Stimulated activated CD4-positive, alpha-beta T cell treated with anti-CD3 and anti-CD28 coated beads, Interleukin-4, amount 100 ng/mL, for 48 hours (primary cell): ENCODE data around the gene HIVEP1.
A peak's percentile ranks its signal among the peaks of the same experiment; 100 is the strongest.

Source experiments
- DNase-seq, 2 donors: peaks; one replicate each; pipeline ENCODE4 v3.0.0-alpha.2; 2020; ENCODE audit warnings: low read depth in 2 of 2

HIVEP1 gene

DNA sequence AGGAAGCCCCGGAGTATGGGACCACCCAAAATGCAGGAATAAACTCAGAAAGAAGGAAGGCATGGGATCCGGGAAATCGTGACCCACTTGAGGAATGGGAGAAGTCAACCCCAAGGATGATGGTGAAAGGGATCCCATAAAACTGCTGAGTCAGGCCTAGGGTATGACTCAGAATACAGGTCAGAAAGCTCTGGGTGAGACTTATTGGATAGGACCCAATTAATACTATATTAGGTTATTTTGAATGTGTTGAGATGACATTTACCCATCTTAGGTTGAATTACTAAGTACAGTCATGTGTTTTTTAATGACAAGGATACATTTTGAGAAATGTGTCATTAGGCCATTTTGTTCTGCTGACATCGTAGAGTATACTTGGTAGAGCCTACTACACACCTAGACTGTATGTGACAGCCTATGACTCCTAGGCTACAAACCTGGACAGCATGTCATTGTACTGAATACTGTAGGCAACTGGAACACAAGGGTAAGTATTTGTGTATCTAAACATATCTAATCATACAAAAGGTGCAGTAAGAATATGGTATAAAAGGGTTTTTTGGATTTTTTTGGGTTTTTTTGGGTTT lies 17.1 kb upstream of the HIVEP1 start:
- DNase-seq, result no peak

DNA sequence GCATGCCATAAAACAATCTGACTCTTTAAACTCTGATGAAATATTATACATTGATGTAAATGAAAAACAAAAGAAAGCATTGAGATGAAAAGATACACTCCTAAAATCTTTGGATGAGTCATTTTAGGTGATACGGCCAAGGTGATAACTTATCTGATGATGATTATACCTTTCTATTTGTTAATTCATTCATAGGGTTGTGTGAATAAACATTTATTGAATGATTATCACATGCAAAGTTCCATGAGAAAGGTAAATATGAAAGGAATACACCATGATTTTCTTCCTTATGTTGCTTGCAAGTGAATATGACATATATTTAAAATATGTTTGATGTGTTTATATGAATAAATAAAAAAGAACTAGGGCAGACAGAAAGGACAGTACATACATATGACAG lies 15.4 kb upstream of the HIVEP1 start:
- no peak for DNase-seq

DNA sequence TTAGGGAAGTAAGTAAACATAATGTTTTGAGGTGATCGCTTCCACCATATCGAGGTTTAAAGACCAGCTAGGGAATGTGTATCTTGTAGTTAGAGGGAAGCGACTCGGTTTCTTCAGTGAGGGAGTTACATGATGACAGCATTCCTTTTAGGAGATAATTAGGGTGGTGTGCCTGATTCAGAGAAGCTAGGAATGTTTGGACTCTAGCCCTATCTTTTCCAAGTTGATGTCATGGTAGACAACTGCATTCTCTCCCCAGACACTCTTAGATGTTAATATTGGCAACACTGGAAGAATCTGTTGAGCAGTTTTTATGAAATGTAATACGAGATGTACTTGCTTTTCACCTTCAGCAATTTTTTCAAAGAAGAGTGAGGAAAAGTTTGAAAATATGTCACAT lies 12.9 kb upstream of the HIVEP1 start:
- DNase-seq, result no peak

DNA sequence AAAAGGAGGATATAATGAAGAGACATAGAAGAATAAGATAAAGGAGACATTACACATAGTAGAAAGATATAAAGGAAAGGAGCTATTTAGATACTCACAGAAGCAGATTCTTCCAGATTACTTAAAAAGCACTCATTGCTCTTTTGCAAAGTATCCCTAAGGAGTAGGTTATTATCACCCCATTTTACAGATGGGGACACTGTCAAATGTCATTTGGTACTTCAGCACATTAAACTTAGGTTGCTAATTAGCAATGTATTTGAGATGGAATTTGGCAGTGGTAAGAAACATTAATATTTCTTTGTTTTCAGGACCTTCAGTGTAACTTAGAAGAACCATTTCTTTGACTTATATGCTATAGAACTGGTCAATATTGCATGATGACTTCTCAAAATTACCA lies 11.9 kb upstream of the HIVEP1 start:
- DNase-seq, result no peak

DNA sequence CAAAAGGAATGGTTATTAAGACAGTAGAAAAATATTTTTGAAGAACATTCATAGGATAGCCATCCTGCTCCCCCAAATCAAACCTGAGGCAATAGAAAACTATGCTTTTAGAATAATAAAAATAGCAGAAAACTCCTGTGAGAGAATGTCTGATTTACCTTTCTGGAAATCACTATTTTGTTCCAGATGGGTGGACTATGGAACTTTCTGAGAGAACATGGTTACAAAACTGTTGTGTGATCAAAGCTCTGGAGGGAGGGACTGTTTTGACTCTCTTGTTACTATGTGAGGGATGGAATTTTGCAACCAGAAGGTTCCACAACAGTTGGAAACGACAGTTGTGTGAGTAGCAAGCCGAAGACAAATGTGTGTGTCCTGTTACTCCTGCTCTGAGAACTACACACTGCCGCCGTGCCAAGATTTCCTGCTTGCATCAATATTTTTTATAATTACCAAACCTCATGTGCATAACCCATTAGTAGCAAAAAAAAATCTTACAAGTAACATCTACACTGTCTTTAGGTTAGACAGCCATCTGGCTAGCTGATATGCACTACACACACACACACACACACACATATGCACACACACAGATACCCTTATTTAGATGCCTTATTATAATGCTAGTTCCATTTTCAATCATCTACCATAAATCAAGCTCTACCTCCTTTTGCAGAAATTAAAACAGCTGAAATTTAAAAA lies 11.0 kb upstream of the HIVEP1 start:
- no peak for DNase-seq

DNA sequence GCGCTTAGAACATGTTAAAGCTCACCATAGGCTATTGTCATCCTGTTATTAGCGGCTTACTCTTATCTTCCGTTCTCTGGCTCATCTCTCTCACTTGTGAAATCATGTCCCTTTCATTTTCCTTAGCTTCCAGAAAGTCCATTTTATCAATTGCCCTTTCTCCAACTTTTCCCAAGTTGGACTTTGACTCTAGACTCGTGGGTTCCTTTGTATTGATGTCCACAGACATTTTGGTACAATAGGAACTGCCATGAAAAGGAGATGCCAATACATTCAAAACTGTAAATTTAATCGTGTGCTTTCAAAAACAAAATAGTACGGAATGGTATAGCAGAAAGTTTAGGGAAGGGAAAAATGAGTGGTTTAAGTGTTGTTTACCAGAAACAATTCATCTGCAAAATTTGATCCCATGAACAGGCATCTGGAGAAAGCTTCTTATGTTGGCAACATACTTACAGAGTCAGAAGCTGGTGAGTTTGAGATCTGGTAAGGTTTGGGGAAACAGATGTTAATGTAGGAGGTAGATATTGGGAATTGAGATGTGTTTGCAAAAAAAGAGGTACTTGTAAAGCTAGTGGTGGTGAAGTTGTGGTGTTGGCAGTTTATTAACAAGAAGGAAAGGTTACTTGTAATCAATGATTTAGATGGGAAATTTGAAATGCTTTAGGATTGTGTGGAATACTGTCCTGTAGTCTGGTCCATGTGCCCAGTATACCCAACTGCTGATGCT lies 10.2 kb upstream of the HIVEP1 start:
- DNase-seq, result no peak

DNA sequence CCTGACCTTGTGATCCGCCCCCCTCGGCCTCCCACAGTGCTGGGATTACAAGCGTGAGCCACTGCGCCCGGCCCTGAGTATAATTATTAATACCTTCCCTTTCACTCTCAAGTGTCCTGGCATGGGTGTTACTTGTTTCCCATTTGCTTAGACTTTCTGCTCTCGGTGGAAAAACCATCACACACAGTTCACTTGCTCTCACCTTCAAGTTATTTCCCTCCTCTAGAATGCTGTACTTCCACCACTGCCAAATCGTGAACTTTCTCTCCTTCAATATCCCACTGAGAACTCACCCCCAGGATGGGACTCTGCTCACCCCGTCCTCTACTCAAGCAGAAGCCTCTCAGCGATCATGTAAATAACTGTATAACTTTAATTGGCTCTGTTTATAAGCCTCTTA lies 4.6 kb upstream of the HIVEP1 start:
- DNase-seq, result no peak

DNA sequence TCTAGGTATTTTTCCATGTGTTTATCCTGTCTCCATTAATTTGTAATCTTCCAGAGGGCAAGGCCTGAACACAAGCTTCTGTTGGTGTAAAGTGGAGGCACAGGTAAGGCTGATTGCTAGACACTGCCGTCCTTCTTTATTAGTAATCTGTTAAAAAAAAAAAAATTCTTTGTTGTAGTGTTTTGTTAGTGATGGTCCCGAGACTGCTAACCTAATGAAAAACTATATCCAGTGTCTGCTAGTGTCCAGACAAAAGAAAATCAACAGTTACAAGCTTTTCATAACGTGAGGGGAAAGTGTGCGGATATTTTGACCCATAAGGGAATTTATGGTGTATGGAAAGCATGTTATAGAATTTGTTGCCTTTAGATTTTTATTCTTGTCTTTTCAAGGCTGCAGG lies 4.2 kb upstream of the HIVEP1 start:
- no peak for DNase-seq

DNA sequence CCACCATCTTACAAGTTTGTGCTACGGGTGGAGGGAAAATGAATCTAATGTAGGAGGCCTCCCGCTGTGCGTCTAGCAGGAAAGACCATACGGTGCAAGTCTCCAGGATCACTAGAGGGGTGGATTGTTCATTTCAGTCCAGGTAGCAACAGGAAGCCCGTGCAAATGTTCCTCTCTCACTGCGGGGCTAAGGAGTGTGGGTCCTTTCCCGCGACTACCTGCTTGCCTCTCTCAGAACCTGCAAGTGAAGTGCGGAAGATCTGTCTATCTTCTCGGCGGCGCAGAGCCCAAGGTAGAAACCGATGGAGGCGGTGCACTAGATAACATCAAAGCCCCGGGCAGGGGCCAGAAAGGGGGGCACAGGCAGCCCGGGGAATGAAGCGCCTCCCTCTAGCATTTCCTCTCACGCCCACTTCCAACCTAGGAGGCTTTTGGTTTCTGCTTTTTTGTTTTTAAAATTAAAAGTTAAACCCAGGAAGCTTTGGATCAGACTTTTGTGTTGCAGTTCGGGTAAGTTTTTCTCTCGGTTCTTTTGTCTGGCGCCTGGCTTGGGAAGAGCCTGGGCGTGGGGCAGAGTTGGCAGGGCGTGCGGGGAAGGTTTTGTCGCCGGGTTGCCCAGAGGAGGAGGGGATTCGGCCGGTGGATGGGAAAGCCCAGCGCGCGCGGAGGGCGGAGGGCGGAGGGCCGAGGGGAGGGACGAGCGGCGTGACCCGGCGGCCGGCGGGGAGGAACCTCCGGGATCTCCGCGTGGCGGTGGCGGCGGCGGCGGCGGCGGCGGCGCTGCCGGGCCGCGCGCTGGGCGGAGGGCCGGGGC lies 3.5 kb upstream of the HIVEP1 start:
- DNase-seq, result peak; percentile 67 to 74

DNA sequence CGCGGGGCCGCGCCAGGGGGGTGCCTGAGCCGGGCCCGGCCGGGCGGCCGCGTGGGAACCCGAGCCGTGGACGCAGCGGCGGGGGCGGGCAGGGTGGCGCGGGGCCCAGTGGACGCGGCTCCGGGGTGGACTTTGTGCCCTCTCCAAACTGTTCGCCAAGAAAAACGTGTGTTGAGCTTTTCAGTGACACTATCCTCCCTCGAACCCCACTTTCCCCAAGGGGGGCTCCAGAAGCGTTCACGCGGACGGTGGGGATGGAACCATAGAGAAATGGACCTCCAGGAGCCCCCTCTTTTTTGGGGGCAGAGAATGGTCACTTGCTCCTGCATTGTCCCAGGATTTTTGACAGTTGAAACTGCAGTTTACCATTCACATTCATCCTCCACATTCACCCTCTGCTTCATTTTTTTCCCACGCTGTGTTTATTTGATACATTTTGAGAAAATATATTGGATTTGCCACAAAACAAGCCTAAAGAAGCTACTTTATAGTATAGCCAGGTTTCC lies 2.9 kb upstream of the HIVEP1 start:
- DNase-seq, result peak in 1 of 2 donors; percentile 8

DNA sequence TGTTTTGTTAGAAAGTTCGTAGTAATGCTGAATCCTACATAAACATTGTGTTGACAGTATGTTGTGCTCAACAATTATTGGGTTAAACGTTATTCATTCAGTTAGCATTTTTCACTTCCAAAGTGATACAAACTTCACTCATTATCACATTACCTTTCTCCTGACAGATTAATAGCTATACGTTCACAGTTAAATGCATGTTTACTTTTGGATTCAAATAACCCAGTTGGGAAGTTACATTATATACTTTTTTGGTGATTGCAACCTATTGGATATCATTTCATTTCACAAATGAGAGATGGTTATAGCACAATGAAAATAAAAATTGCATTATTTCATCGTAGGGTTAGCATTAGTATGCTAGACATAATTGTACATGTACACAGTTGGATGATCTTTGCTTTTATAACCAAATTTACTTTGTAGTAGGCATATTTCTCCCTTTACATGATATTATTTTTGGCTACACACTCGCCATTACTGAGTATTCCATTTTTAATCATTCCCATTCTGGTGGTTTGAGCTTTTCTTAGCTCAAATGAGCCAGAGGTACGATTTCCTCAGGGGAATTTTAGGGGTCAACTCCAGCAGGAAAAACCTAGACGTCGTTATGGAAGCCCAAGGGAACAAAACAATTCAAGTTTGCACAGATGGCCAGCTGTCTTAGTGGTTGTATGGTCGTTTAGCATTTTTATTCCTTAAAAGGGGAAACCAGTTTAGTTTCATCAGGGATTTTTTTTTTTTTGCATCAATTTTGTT lies 2.1 kb upstream of the HIVEP1 start:
- no peak for DNase-seq

DNA sequence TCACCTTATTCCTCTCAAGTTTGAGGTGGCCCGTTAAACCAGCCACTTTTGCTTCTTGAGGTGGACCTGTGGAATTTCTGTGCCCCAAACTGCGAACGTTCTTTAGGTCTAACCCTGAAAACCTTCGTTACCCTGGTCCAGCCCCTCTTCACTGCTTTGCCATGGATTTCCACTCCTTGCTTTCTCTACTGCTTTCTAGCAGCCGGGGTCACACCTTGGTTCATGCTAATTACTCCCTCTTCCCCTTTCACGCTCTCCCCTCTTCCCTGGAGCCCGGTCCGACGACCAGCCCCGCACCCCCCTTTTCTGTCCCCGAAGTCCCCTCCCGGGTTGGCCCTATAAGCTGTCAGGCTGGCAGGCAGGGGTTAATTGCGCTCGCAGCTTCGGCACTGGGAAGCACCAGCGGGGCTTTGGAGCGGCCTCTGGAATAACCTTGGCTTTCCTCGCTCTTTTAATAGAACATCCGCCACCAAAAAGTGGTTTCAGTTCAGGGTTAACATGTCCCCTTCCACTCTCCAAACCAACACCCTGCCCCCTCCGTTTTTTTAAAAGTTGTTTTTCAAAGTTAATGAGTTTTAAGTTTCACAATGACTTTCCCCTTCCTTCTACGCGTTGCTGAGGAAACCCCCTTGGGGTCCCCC lies 1.4 kb upstream of the HIVEP1 start:
- peak in 1 of 2 donors; percentile 32 for DNase-seq

DNA sequence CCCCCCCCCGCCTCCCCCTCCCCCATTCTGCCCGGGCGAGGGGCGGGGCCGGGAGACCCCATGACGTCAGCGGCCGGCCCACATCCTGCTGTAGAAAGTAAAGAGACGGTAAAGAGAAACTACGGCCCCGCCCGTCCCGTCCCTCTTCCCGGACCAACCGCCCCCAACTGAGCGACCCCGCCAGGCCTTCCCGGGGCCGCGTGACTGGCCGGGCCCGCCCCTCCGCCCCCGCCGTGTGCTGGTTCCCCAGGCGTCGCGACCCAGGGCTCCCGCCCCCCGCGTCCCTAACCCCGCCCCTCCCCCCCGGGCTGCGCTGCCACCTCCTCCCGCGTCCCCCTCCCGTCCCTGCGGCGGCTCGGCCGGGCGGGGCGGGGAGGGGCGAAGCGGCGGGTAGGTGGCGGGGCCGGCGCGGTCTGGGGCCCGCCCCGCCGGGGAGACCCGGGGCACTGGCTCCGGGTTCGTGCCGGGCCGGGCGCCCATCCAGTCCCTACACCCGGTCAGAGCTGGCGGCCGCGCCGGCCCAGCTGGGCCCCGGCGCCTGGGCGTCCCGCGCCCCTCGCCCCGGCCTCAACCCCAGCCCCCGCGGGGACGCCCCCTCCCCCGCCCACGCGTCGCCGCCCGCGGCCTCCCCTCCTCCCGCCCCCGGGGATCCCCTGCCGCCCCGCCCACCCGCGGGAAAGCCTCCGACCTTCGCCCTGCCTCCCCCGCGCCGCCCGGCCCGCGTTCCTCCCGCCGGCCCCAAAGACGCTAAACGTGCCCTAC lies 655 bp upstream of the HIVEP1 start:
- DNase-seq, result peak; percentile 93 to 96

DNA sequence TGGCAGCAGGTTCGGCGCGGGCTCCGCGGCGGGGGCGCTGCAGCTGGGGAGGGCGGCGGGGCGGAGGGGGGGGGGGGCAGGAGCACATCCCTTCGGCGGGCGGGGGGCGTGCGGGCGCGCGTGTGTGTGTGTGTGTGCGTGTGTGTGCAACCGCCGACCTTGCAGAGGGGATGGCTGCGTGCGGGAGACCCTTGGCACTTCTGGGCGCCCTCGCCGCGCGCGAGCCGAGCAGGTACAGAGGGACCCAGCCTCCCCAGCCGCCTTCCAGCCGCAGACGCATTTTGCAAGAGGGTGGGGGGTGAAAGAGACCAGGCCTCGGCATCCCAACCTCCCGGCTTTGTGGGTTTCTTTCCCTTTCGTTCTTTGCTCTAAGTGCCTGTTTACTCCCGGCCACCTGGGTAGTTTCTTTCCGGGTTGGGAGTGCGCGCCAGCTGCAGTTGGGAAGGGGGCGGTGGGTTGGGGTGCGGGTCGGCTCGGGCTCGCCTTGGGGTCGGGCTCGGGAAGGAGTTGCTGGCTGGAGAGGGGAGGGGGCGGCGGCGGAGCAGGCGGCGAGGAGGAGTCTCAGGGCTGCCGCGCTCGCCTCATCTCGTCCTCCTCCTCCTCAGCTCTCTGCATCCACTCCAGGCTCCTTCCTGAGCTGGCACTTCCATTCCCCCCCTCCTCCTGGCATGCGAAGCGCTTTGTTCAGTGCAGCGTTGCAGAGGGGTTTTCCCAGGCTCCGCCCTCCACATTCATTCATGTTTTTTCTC lies 620 bp downstream of the HIVEP1 start:
- DNase-seq, result peak; percentile 67 to 81

DNA sequence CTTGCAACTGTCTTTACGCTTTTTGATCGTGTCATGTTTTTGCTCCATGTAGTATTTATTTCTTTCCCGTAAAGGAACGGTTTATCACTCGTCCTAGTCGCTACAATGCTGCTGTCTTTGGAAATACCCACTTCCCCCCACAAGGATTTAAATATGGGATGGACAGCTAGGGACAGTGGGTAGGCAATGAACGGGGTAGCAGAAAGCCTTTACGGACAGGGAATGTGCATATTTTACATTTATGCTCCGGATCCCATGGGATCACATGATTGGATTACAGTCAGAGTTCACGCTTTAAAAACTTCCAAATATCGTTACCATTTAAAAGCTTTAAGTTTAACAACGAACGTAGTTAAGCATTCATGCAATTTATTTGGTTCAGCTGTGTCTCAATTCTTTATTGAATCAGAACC lies 1.2 kb downstream of the HIVEP1 start:
- DNase-seq, result no peak

DNA sequence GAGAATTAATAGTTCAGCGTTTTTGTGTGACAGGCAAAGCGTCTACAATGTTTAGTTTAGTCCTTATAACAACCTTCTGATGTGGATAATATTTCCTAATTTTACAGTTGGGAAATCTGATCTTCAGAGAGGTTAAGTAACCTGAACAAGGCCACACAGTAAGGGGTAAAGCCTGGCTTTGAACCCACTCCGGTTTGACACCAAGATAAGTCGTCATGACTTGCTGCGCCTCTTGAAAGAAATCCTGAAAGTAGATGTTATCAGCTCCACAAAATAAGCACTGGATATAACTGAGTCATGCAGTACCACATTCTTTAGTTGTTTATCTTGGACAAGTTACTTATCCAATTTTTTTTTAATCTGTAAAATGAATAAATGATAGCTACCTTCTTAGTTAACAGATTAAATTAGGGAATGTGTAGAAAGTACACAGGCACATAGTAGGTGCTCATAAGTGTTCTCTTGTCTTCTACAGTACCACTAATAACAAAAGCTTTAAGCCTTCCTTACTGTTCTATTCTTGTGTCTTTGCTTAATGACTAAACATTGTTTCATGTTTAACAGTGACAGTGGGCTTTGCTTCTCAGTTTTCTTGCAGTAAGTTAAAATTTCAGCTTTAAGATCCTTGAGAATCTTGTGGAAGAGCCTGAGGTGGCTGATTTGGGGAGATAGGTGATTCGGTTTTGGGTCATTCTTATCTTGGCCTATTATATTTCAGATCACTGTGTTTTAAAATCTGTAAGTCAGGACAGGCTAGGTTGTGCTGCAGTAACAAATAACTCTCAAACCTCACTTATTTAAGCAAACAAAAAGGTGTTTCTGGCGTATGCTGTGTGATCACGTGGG lies 2.1 kb downstream of the HIVEP1 start:
- no peak for DNase-seq

DNA sequence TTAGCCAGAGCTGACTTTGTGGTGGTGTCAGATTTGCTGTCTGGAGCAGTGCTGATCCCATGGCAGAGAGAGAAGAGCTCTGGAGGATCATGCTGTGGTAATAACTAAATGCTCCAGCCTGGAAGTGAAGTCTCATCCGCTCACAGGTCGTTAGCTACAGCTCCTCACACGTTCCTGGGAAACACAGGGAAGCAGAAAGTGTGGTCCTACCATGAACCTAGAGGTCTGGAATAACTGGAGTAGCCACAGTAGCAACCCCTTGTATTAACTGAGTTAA lies 2.7 kb downstream of the HIVEP1 start:
- DNase-seq, result no peak

DNA sequence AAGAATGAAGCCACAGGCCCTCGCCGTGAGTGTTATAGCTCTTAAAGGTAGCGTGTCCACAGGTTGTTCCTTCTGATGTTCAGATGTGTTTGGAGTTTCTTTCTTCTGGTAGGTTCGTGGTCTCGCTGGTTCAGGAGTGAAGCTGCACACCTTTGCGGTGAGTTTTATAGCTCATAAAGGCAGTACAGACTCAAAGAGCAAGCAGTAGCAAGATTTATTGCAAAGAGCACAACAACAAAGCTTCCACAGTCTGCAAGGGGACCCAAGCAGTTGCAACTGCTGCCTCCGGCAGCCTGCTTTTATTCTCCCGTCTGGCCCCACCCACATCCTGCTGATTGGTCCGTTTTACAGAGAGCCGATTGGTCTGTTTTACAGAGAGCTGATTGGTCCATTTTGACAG lies 5.2 kb downstream of the HIVEP1 start:
- no peak for DNase-seq
